Activated CD8-positive, alpha-beta T cell treated with anti-CD3 and anti-CD28 coated beads, Interleukin-2, amount 10 ng/mL, durations not matched to agents 7 days and 5 days (primary cell): ENCODE measurements around the gene CMTM7. TPM values are rescaled to one million over a fixed set of nuclear protein-coding genes. Genes with fewer than 3 reads are reported as not detected.

Experiments used
- ATAC-seq: fragments of 150-1000 bp; cut with Tn5 transposase; one replicate; pipeline ENCODE4 v1.10.0; 2021; ENCODE audit warnings: moderate library complexity
- CTCF ChIA-PET: fragments of 350-600 bp; sonication (Branson Sonifier 250); formaldehyde crosslinking; loops from one replicate; lab custom pipeline; 2021; ENCODE audit warnings: antibody characterized with exemption; lab: Charles Lee
- POLR2A ChIA-PET: fragments of 350-600 bp; sonication (Branson Sonifier 250); formaldehyde crosslinking; loops from one replicate; lab custom pipeline; 2021; ENCODE audit warnings: antibody characterized with exemption; lab: Charles Lee
- DNase-seq: peaks from one replicate; pipeline ENCODE4 v3.0.0-alpha.2; 2020
- H3K27ac Mint-ChIP-seq: one replicate; pipeline ENCODE4 v1.8.0; 2021; ENCODE audit warnings: mild to moderate bottlenecking, mixed read lengths
- H3K27me3 Mint-ChIP-seq: one replicate; pipeline ENCODE4 v1.8.0; 2021; ENCODE audit warnings: low read depth, mixed read lengths
- H3K36me3 Mint-ChIP-seq: one replicate; pipeline ENCODE4 v1.8.0; 2021; ENCODE audit warnings: low read depth, mixed read lengths
- H3K4me1 Mint-ChIP-seq: one replicate; pipeline ENCODE4 v1.8.0; 2021; ENCODE audit warnings: low read depth, mixed read lengths
- H3K4me3 Mint-ChIP-seq: one replicate; pipeline ENCODE4 v1.8.0; 2021; ENCODE audit warnings: mild to moderate bottlenecking, mixed read lengths
- H3K9me3 Mint-ChIP-seq: one replicate; pipeline ENCODE4 v1.8.0; 2022; ENCODE audit warnings: mixed read lengths; ENCODE audit not compliant: insufficient read depth
- total RNA-seq, 2 experiments: library from RNA; stranded (reverse); gene quantifications; one replicate each; pipeline ENCODE4 v1.2.3, GENCODE V29; 2021

CMTM7 gene
- total RNA-seq, 2 experiments from 2014 or later: 38.3 to 42.3 TPM

DNA sequence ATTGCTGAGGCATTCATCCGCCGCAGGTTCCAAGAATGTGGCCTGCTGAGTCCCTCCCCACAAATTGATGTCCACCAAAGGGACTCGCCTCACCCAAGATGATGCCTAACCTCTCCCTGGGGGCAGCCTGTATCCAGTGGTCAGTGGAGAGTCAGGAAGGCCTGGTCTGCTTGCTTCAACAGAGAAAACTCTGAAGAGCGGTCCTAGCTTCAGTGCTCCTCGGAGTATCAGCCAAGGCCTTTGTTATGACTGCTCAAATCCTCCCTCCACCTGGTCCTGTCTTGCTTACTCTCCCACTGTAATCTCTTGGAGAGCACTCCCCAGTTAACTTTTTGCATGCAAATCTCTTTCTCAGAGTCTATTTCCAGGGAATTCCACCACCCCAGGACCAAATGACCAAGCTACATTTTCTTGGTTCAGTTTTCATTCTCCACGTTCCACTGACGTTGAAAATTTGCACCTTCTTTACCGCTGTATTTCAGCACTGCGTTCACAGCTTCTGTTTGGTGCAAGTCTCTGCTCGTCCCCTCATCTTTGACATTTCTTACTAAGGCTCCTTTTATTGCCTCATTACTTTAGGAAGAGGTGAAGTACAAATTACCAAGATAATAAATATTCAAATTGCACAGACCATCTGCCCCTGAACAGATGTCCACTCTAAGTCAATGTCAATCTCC lies 22.3 kb downstream of the CMTM7 start:
- Mint-ChIP-seq H3K4me1 (peaks cover 59% of the 10 kb centered on the region), H3K36me3 (peaks cover 19% of the 10 kb centered on the region), H3K27ac (peak overlapping the region; percentile 83), H3K4me3 (no peak overlapping the region), H3K27me3 (no peaks in the 10 kb centered on the region), H3K9me3 (no peaks in the 10 kb centered on the region)
- CTCF ChIA-PET: interaction anchor here (0.9 to 9.3 kb wide), 16 partner anchors 11 to 237 kb away, joined by 3 to 68 read pairs (median 4); partner anchors contain the start of gene CMTM7
- POLR2A ChIA-PET: interaction anchor here (0.7 to 3.3 kb wide), 10 partner anchors 9 to 44 kb away, joined by 3 to 26 read pairs (median 4); no protein-coding TSS in a partner anchor
- ATAC-seq (no peak), DNase-seq (no peak)

DNA sequence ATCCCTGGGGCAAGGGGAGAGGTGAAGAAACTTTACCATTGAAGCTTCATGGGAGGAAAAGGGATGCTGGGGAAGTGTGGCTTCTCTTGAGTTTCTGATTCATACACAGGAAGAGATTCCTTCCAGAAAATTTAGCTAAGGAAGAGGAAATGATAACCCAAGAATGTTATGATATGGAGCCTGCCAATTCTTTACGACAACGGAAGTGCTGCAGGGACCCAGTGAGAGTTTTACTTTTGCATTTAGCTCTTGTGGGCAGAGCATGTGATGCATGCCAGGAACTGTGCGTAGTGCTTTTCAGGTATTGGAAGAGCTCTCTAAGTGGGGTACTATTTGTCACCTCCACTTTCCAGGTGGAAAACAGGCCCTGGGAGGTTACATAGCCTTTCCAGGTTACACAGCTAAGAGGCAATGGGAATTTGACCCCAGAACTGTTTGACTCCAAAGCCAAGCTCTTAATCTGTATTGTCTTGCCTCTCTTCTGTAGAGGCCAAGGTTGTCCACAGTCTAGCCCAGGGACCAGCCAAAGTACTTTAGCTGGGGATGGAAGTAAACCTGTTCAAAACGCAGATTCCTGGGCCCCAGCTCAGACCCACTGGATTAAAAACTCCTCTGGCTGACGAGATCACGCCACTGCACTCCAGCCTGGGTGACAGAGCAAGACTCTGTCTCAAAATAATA lies 23.0 kb downstream of the CMTM7 start:
- H3K4me1 Mint-ChIP-seq: peaks cover 66% of the 10 kb centered on the region
- H3K36me3 Mint-ChIP-seq: peaks cover 24% of the 10 kb centered on the region
- peak overlapping the region; percentile 40 for H3K4me3 Mint-ChIP-seq
- ATAC-seq (peak; percentile 91), DNase-seq (peak; percentile 73)
- ChIA-PET CTCF (interaction anchor here (1.0 to 9.3 kb wide), 13 partner anchors 11 to 238 kb away, joined by 3 to 68 read pairs (median 4); partner anchors contain the start of gene CMTM7), POLR2A (interaction anchor here (0.5 to 3.3 kb wide), 12 partner anchors 9 to 57 kb away, joined by 3 to 26 read pairs (median 4); partner anchors contain the start of gene CMTM7)
- no peaks in the 10 kb centered on the region for H3K9me3 Mint-ChIP-seq
- peak overlapping the region; percentile 83 for H3K27ac Mint-ChIP-seq
- H3K27me3 Mint-ChIP-seq: no peaks in the 10 kb centered on the region

DNA sequence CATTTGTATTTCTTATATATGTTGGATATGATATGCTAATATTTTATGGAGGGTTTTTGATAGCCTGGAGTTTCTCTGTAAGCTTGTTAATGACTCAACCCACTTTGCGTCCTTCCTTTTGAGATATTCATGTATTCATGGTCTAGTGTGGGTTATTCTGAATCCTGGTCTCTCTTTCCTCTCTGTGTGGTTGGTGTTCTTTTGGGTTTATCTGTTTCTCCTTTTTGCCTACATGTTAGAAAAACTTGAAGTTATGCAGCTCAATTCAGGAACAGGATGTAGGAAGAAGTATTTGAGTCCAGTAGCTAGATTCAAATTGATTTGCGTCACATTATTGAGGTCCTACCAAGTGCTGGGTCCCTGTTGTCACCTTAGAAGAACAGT lies 28.1 kb downstream of the CMTM7 start:
- Mint-ChIP-seq H3K27ac (peak overlapping the region; percentile 85), H3K36me3 (peaks cover 36% of the 10 kb centered on the region), H3K4me1 (peaks cover 88% of the 10 kb centered on the region), H3K27me3 (no peaks in the 10 kb centered on the region), H3K9me3 (no peaks in the 10 kb centered on the region), H3K4me3 (peak overlapping the region; percentile 60)
- ChIA-PET POLR2A (interaction anchor here (0.6 to 2.0 kb wide), 6 partner anchors 10 to 41 kb away, joined by 3 to 13 read pairs (median 6); no protein-coding TSS in a partner anchor), CTCF (interaction anchor here (1.0 to 2.7 kb wide), 10 partner anchors 9 to 49 kb away, joined by 3 to 17 read pairs (median 5); no protein-coding TSS in a partner anchor)
- DNase-seq (no peak), ATAC-seq (no peak)

DNA sequence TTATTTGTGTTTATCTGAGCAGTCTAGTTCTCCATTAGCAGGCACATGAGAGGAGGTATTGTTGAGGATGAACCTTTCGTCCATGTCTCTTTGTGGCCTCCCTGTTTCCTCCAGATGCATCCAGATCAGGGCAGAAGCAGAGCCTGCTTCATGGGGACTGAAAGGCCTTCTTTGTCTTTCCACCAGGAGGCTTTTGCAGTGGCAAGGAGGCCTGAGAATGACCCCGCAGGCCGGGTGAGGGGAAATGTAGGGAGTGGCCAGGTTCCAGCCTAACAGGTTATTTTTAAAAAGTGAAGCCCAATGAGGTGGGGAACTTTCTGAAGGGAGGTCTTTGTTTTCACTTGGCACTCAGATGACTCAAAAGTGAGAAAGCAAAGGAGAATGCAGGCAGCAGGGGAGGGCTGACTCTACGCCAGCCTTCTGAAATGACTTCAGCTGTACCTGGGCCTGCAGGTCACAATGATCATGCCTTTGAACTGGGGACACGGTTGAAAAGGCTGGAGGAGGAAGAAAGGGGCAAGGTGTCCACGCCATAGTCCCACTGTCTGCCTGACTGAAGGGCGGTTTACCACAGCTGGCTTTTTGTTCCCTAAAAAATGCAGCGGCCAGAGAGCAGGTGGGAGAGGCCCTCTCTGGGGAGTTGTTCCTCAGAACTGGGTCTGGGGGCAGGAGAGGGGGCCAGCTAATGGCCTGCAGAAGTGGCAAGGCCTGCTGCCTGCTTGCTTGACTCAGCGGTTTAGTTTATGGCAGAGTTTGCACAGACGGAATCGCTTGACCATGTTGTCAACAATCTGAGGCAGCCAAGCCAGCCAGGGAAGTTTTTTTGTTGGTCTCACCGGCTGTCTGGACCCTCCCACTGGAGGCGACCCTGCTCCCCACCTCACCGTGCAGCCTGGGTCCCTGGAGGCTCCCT lies 28.7 kb downstream of the CMTM7 start:
- Mint-ChIP-seq H3K4me3 (peak overlapping the region; percentile 60), H3K4me1 (peaks cover 89% of the 10 kb centered on the region), H3K27me3 (no peaks in the 10 kb centered on the region), H3K27ac (peak overlapping the region; percentile 85), H3K36me3 (peaks cover 36% of the 10 kb centered on the region), H3K9me3 (no peaks in the 10 kb centered on the region)
- CTCF ChIA-PET: interaction anchor here (0.9 to 2.7 kb wide), 11 partner anchors 8 to 48 kb away, joined by 3 to 17 read pairs (median 5); no protein-coding TSS in a partner anchor
- POLR2A ChIA-PET: interaction anchor here (0.5 to 2.0 kb wide), 7 partner anchors 9 to 1194 kb away, joined by 3 to 13 read pairs (median 5); no protein-coding TSS in a partner anchor
- ATAC-seq (peak; percentile 47), DNase-seq (no peak)

DNA sequence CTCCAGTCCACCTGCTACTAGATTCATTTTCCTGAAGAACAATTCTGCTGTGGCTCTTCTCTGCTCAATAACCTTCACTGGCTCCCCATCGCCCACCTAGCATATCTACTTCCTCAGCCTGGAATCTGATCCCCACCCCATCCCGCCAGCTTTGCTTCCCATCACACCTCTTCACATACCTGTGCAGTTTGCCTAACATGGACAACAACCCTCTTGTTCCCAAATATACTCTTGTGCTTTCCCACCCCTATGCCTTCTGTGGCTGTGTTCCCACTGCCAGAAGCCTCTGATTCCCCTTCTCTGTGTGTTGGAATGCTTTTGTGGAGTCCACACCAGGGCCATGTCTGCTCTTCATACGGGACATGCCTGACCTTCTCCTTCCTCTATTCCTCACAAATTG lies 29.5 kb downstream of the CMTM7 start:
- DNase-seq (peak; percentile 19), ATAC-seq (no peak)
- Mint-ChIP-seq H3K36me3 (peaks cover 32% of the 10 kb centered on the region), H3K4me1 (peaks cover 89% of the 10 kb centered on the region), H3K27me3 (no peaks in the 10 kb centered on the region), H3K27ac (peak overlapping the region; percentile 85), H3K4me3 (peak overlapping the region; percentile 60), H3K9me3 (no peaks in the 10 kb centered on the region)
- POLR2A ChIA-PET: interaction anchor here (1.7 to 2.0 kb wide), 3 partner anchors 8 to 37 kb away, joined by 6 to 13 read pairs (median 10); no protein-coding TSS in a partner anchor
- CTCF ChIA-PET: interaction anchor here (0.9 to 3.9 kb wide), 5 partner anchors 11 to 47 kb away, joined by 3 to 17 read pairs (median 13); no protein-coding TSS in a partner anchor

DNA sequence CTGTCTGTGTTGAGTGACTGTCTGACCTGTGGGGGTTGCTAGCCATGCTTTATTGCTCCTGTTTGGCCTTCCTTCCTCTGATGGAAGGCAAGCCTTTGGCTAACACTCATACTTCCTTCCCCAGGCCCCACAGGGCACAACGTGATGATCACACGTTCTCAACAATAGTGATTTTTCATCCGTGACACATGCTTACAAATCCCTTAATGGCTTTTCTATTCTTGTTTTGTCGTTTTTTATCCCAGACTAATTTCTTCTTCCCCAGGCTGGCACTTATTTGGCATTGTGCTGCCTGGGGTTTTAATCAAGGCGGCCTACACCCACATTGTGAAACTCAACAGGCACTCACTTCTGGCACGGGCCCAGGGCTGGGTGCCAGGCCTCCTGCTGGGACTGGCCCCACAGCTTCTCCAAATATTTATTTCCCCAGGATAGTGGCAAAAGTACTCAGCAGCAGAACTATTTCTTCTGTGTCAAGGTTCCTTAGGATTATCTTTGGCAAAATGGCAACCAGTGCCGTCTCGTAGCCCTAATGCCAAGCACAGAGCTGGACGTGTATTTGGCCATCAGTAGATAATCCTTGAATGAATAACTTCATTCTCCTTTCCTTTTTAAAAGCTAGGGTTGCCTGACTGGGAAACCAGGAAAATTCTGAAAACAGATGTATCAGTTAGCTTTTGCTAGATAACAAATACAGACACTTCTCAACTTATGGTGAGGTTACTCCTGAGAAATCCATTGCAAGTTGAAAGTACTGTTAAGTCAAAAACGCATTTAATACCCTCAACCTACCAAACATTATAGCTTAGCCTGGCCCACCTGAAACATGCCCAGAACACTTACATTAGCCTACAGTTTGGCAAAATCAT lies 30.6 kb downstream of the CMTM7 start:
- CTCF ChIA-PET: interaction anchor here (2.2 to 8.7 kb wide), 7 partner anchors 10 to 46 kb away, joined by 7 to 83 read pairs (median 21); no protein-coding TSS in a partner anchor
- H3K27me3 Mint-ChIP-seq: no peaks in the 10 kb centered on the region
- H3K36me3 Mint-ChIP-seq: peaks cover 27% of the 10 kb centered on the region
- H3K4me3 Mint-ChIP-seq: no peak overlapping the region
- peaks cover 90% of the 10 kb centered on the region for H3K4me1 Mint-ChIP-seq
- ATAC-seq: no peak
- H3K27ac Mint-ChIP-seq: peak overlapping the region; percentile 95
- POLR2A ChIA-PET: interaction anchor here (1.0 to 3.6 kb wide), 4 partner anchors 8 to 51 kb away, joined by 3 to 34 read pairs (median 16); no protein-coding TSS in a partner anchor
- H3K9me3 Mint-ChIP-seq: no peaks in the 10 kb centered on the region
- peak; percentile 18 for DNase-seq

- POLR2A ChIA-PET: interaction anchor here (1.0 to 3.6 kb wide), 6 partner anchors 9 to 51 kb away, joined by 3 to 34 read pairs (median 15); no protein-coding TSS in a partner anchor
- H3K27me3 Mint-ChIP-seq: no peaks in the 10 kb centered on the region
Observed at GRCh38 chr3:32422943-32423342, 31.3 kb downstream of the CMTM7 start.

DNA sequence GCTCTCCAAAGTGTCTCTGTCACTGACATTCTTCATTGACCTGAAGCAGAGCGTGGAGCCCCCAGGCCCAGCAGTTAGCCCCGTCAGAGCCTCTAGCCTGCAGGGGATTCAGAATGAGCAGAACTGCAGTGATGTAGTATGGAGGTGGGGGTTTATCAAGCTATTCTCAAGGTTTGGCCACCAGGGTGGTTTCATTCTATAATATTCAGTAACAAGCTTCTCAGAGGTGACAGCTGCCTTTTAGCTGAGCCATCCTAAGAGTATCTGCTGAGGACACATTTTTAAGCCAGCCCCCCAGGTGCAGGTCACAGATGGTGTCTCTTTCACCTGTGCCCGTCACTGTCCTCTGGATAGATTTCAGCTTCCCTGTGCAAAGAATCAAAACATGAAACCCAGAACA lies 31.9 kb downstream of the CMTM7 start:
- DNase-seq: peak; percentile 30

More at GRCh38 chr3:32422943-32423342, 31.3 kb downstream of the CMTM7 start:
- Mint-ChIP-seq H3K27ac (peak overlapping the region; percentile 95), H3K4me1 (peaks cover 94% of the 10 kb centered on the region), H3K9me3 (no peaks in the 10 kb centered on the region), H3K36me3 (peaks cover 27% of the 10 kb centered on the region), H3K4me3 (no peak overlapping the region)
- DNase-seq (peak; percentile 21), ATAC-seq (no peak)
- CTCF ChIA-PET: interaction anchor here (0.9 to 8.7 kb wide), 9 partner anchors 10 to 48 kb away, joined by 3 to 83 read pairs (median 15); no protein-coding TSS in a partner anchor

GRCh38 chr3:32423956-32424557 lies 32.4 kb downstream of the CMTM7 start:
- DNase-seq (peak; percentile 66), ATAC-seq (peak; percentile 50)
- H3K4me3 Mint-ChIP-seq: peak overlapping the region; percentile 59

More for the DNA sequence above, 31.9 kb downstream of the CMTM7 start:
- Mint-ChIP-seq H3K9me3 (no peaks in the 10 kb centered on the region), H3K4me3 (peak overlapping the region; percentile 59), H3K27me3 (no peaks in the 10 kb centered on the region), H3K4me1 (peaks cover 97% of the 10 kb centered on the region), H3K36me3 (peaks cover 25% of the 10 kb centered on the region), H3K27ac (peak overlapping the region; percentile 95)
- POLR2A ChIA-PET: interaction anchor here (0.8 to 3.6 kb wide), 9 partner anchors 10 to 52 kb away, joined by 3 to 34 read pairs (median 6); no protein-coding TSS in a partner anchor
- no peak for ATAC-seq
- CTCF ChIA-PET: interaction anchor here (0.9 to 8.7 kb wide), 10 partner anchors 9 to 49 kb away, joined by 3 to 83 read pairs (median 15); no protein-coding TSS in a partner anchor

More at GRCh38 chr3:32423956-32424557, 32.4 kb downstream of the CMTM7 start:
- Mint-ChIP-seq H3K36me3 (peaks cover 21% of the 10 kb centered on the region), H3K4me1 (peaks cover 97% of the 10 kb centered on the region), H3K9me3 (no peaks in the 10 kb centered on the region), H3K27ac (peak overlapping the region; percentile 95), H3K27me3 (no peaks in the 10 kb centered on the region)
- CTCF ChIA-PET: interaction anchor here (0.9 to 8.7 kb wide), 12 partner anchors 9 to 53 kb away, joined by 3 to 83 read pairs (median 14); no protein-coding TSS in a partner anchor
- POLR2A ChIA-PET: interaction anchor here (0.7 to 3.6 kb wide), 9 partner anchors 9 to 131 kb away, joined by 3 to 34 read pairs (median 6); no protein-coding TSS in a partner anchor
